Measurements from ENCODE around the gene ESD.

The ESD gene

DNA sequence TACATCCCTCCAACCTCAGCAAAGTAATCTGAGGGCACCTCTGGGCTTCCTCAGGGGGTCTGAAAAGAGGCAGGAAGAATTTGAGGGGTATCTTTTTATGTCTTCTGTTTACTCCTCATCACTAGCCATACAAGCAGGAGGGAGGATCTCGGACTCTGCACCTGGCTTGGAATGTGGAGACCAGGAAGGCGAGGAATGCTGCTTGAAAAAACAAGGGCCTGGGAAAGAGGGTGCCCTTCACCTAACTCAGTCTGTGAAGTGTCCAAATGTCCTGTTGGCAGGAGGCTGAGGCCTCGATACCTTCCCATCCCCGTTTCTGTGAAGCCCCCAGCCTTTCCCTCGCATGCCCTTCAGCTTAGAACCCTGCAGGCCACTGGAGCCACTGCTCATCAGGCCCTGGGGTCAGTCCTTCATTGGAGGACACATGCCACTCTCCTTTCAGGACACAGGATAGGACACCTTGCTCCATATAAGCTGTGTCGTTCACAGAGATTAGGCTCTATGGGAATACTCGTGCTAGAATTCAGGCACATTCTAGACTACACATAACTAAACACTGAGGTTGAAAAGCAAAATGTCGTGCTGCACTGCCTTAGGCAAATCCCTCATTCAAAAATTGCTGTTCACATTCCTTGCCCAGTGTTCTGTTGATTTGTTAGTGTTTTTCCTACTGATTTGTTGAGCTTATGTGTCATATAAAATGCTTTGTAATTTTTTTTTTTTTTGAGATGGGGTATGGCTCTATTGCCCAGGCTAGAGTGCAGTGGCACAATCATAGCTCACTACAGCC lies 49.7 kb downstream of the ESD start:
- DNase-seq (ENCODE audit: low read depth, low spot score) = no peak

DNA sequence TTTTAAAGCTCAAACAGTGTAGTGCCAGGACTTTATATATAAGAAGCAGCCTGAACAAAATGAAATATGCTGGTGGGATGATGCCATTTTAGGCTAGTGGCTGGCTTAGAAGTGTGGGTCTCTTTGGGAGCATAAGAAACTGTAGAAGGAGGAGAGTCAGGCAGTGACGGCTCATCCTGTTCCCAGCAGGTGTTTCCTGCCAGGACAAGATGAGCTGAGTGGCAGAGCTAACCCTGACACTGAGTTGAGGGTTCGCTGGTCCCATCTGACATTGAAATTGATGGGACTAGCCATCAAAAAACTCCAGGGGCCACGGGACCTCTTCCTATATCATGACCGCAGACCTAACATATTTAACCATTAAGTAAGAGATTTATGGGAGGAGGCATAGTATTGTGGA lies 51.3 kb downstream of the ESD start:
- DNase-seq (ENCODE audit: low read depth, low spot score) = no peak

GRCh38 chr13:46745062-46745461 lies 51.9 kb downstream of the ESD start:
- DNase-seq (ENCODE audit: low read depth, low spot score) = no peak

GRCh38 chr13:46743191-46743590 lies 53.8 kb downstream of the ESD start:
- no peak for DNase-seq (ENCODE audit: low read depth, low spot score)

GRCh38 chr13:46739447-46740098 lies 57.4 kb downstream of the ESD start:
- DNase-seq (ENCODE audit: low read depth, low spot score) = no peak

DNA sequence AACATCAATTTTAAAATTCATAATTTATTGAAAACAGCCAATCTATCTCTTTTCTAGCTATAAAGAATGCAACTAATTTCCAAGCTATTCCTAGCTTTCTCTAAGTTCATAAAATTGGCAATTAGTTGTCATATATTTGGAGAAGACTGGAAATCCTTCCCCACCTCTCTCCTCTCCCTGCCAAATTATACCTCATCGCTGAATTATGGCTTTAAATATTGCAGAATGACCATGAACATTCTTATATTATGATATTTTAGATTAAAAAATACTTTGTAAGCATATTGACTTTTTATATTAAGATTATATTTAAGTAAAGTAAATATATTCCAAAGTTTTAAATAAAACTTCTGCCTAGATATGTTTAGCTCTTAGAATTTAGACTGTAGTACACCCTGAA lies 58.2 kb downstream of the ESD start:
- no peak for DNase-seq (ENCODE audit: low read depth, low spot score)

DNA sequence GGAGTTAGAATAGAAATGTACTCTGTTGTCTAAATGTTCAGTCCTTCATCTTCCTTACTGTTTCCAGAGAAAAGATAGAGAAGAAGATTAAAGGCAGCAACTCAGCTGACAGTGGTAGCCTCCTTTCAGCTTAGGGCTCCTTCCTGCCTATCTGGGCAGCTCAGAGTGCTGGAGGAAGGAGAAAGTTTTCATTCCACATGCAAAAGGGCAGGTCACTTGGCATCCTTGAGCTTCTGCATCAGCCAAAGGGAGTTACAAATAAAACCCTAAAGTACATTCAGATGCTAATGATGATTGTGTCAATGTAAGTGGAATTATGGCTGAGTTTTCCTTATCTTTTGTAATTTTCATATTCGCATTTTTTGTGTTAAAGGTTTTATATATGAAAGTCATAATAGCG lies 58.9 kb downstream of the ESD start:
- DNase-seq (ENCODE audit: low read depth, low spot score) = no peak

DNA sequence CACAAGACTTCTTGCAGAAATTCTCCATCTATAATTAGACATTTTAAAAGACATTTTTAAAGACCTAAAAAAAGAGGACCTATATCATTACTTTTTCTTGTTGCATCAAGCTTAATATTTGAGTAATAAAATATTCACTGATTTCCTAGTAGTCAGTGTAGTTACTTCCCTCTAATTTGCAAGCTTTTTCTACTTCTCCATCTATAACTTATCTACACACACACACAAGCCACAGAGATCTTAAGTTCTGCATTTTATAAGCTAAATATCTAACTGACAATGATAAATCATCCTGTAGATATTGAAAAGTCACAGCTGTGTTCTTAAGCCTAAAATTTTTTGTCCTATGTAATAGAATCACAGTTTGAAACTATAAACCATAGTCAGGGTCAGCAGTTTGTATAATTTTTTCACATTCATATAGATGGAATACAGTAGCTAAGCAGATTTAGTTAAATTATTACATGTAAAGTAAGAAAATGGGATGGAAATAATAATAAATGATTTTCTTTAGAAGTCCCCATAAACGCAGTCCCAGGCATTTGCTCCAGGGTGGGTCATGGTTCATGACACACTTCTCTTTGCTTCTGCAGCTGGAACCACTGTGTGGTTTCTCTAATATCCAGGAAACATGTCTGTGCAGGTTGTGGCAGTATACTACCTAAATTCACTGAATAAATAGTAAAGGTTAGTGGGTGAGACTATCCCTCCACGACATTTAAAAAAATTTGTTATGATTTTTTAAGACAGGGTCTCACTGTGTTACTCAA lies 60.2 kb downstream of the ESD start:
- DNase-seq (ENCODE audit: low read depth, low spot score) = no peak

DNA sequence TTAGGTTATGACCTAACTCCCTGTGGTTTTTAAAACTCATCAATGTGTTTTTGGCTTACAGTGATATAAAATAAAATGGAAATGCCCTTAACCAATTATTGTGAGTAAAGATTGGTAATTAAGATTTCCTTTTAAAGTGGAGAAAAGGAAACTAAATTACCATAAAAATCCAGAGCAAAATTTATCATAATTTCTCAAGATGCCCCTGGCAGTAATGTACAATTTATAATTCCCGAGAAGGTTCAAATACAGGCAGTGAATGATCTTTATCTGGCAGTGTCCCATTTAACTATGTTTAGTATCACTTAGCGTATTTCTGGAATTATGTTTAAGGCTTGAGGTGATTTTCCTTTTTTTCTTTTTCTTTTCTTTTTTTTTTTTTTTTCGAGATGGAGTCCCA lies 61.5 kb downstream of the ESD start:
- no peak for DNase-seq (ENCODE audit: low read depth, low spot score)

DNA sequence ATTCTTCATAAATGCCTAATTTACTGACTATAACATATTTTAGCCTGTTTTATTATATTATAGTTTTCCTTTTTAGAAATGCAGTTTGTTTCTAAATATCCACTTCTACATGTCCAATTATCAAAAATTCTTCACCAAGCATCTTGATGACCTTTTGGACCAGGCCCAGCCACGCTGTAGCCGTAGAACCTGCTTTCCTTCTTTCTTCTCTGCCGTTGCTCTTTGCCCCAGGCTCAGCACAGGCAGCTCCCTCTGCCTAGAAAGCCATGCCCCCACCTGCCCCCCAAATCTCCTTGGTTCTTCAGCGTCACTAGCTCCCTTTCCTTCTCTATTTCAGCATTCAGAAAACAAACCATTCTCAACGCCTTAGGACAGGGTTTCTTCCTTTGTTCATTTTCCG lies 65.4 kb downstream of the ESD start:
- DNase-seq (ENCODE audit: low read depth, low spot score) = no peak

GRCh38 chr13:46728777-46729176 lies 68.2 kb downstream of the ESD start:
- no peak for DNase-seq (ENCODE audit: low read depth, low spot score)

DNA sequence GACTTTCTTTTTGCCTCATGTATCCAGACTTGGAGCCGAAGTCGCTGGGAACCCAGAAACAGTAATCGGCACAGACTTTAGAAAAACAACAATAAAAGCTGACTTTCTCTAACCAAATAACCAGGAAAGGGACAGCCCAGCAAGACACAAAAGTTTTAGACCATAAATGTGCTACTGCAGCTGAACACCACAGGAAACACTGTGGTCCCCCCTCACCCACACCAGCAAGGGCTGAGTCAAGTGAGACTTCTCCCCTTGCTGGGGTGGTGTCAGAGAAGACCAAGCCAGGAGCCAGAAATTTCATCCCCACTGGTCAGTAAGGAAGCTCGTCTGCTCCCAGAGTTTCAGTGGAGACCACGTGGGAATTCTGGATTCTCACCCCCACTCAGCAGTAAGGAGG lies 70.6 kb downstream of the ESD start:
- no peak for DNase-seq (ENCODE audit: low read depth, low spot score)

Measured in brain pericyte (primary cell).